Stomach smooth muscle (tissue), 2 donors: ENCODE results near the gene ARMC9.

Source experiments
- H3K27ac ChIP-seq: one replicate; pipeline ENCODE4 v1.7.0; 2013; ENCODE audit warnings: mild to moderate bottlenecking, low read length, inconsistent platforms
- H3K27me3 ChIP-seq, 2 donors: one replicate each; pipeline ENCODE4 v1.7.0; 2013; ENCODE audit warnings: low read length in 2 of 2; ENCODE audit not compliant: insufficient read depth in 2 of 2, control insufficient read depth in 1 of 2
- H3K36me3 ChIP-seq, 2 donors: one replicate each; pipeline ENCODE4 v1.7.0; 2013; ENCODE audit warnings: low read length in 2 of 2; ENCODE audit not compliant: control insufficient read depth in 2 of 2, insufficient read depth in 2 of 2
- H3K4me1 ChIP-seq: one replicate; pipeline ENCODE4 v1.7.0; 2013; ENCODE audit warnings: low read length; ENCODE audit not compliant: control insufficient read depth, insufficient read depth
- H3K4me3 ChIP-seq, 2 donors: one replicate each; pipeline ENCODE4 v1.7.0; 2013; ENCODE audit warnings: low read length in 2 of 2
- H3K9ac ChIP-seq, 2 donors: one replicate each; pipeline ENCODE4 v1.7.0; 2013; ENCODE audit warnings: low read length in 2 of 2, mild to moderate bottlenecking in 1 of 2
- H3K9me3 ChIP-seq, 2 donors: one replicate each; pipeline ENCODE4 v1.7.0; 2013; ENCODE audit warnings: low read length in 2 of 2; ENCODE audit not compliant: control insufficient read depth in 2 of 2
- donor health status: healthy.
- donor health status: Pancreatic carcinoma.

ARMC9 gene

DNA sequence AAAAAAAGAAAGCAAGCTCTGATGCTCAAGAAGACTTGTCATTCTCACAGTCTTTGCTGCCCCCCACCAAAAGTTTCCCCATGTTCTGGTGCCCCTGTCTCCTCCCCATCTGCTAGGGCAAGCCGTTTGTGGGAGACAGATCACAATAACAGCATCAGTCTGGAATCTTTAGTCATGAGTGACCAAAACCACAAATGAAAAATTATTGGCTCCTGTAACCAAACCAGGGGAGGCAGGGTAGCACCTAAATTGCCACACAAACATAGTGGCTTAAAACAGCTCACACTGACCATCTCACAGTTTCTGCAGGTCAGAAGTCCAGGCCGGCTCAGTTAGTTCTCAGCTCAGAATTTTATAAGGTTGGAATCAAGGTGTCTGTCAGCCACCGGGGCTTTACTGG, 188.0 kb downstream of the ARMC9 start:
- Histone ChIP-seq H3K36me3 (no peaks in the 10 kb centered on the region), H3K27me3 (no peaks in the 10 kb centered on the region), H3K9ac (no peak overlapping the region), H3K4me1 (peaks cover 4% of the 10 kb centered on the region), H3K27ac (no peak overlapping the region), H3K9me3 (peaks cover 0 to 5% of the 10 kb centered on the region in 2 donors), H3K4me3 (no peak overlapping the region)

DNA sequence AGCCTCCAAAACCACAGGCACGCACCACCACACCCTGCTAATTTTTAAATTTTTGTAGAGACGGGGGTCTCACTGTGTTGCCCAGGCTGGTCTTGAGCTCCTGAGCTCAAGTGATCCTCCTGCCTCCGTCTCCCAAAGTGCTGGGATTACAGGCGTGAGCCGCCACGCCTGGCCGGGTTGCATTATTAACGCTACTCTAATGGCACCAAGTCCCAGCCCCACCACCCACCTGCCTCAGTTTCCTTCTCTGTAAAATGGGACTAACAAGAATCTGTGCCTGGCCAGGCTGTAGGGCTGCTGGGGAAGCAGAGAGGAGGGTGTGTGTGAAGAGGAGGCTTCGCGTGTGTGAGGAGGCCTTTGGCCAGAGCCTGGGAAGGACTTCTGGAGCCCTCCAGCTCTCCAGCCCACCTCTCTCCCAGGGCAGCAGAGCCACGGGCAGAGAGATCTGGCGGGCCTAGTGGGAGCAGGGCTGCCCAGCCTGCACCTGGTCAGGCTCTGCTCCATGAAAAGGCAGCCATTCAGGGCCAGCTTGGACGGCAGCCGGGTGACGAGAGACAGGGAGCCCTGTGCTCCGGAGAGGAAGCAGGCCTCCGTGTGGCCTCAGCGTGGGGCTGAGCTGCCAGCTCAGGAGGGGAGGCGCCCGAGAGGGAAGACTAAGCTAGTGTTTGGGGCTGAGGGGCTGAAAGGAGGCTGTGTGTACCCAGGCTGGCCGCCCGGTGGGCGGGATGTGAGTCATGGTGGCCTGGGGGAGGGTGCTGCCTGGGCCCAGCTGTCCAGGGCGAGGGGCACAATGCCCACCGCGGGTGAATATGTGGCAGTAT, 189.7 kb downstream of the ARMC9 start:
- H3K27ac ChIP-seq = no peak overlapping the region
- no peak overlapping the region for H3K4me3 ChIP-seq
- no peak overlapping the region for H3K9ac ChIP-seq

DNA sequence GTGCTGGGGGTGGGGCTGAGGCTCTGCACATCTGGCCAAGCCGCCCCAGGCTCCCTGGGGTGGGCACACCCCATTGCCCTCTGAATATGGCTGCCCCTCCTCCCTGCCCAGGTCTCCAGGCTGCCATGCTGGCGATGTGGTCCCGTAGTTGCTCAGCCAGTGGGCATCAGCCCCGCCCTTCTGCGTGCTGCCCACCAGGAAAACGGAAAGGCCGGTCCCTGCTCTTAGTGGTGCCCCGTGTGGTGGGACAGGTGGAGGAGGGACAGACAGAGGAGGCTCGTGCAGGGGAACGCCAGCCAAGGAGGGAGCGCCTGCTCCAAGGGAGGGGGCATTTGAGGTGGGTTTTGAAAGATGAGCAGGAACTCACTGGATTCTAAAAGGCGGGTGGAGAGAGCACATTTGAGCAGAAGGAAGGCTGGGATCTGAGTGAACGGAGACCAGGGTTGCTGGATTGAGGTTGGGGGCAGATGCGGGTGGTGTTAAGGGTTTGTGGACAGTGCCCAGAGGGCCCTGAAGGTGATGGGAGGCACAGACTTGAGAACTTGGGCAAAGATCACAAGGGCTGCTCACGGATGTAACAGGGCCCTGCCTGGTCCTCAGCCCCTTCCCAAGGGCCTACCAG, 190.4 kb downstream of the ARMC9 start:
- Histone ChIP-seq H3K9ac (no peak overlapping the region), H3K9me3 (peaks cover 0 to 5% of the 10 kb centered on the region in 2 donors), H3K4me1 (peaks cover 4% of the 10 kb centered on the region), H3K4me3 (no peak overlapping the region), H3K27ac (no peak overlapping the region), H3K27me3 (peaks cover under 1 to 8% of the 10 kb centered on the region in 2 donors), H3K36me3 (no peaks in the 10 kb centered on the region)

More for the DNA sequence above, 189.7 kb downstream of the ARMC9 start:
- H3K9me3 ChIP-seq = peaks cover 0 to 5% of the 10 kb centered on the region in 2 donors
- H3K27me3 ChIP-seq = peaks cover 0 to 3% of the 10 kb centered on the region in 2 donors
- peaks cover 4% of the 10 kb centered on the region for H3K4me1 ChIP-seq
- H3K36me3 ChIP-seq = no peaks in the 10 kb centered on the region

DNA sequence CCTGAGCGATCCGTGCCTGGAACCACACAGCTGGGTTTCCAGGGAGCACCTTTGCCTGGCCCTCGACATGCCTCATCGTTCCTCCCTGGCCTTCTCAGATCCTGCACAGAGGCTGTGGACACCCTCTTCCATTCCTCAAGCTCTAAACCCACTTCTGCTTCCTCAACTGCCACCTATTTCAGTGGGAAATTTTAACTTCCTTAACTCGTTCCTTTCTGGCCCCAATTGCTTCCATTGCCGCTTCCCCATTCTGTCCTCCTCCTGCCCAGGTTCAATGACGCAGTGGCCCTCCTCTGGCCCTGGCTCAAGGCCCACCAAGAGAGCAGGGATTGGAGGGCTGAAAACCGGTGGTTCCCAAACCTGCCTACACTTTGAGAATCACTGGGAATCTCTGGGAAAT, 192.2 kb downstream of the ARMC9 start:
- no peaks in the 10 kb centered on the region for H3K9me3 ChIP-seq
- peaks cover 12% of the 10 kb centered on the region for H3K4me1 ChIP-seq
- peaks cover 17 to 21% of the 10 kb centered on the region in 2 donors for H3K27me3 ChIP-seq
- no peaks in the 10 kb centered on the region for H3K36me3 ChIP-seq
- no peak overlapping the region for H3K4me3 ChIP-seq
- H3K9ac ChIP-seq = no peak overlapping the region
- no peak overlapping the region for H3K27ac ChIP-seq

DNA sequence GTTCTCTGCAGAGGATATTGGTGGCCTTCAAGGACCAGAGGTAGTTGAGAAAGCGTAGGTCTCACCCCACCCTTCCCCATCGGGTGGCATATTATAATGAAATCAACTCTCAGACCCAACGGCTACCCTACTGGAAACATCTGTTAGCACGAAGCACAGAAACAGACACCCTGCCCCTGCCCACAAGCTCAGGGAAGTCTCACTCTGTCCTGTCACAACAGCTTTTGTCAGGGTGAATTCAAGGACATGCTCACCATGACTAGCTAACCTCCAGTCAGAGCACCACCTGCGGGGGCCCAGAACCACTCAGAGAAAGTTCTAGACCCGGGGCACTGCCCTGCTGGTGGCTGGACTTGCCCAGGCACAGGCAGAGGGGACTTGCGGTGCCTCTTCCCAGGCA, 193.6 kb downstream of the ARMC9 start:
- no peaks in the 10 kb centered on the region for H3K9me3 ChIP-seq
- H3K27me3 ChIP-seq = peaks cover 24 to 26% of the 10 kb centered on the region in 2 donors
- no peak overlapping the region for H3K9ac ChIP-seq
- no peaks in the 10 kb centered on the region for H3K36me3 ChIP-seq
- H3K4me1 ChIP-seq = peaks cover 12% of the 10 kb centered on the region
- H3K27ac ChIP-seq = no peak overlapping the region
- no peak overlapping the region for H3K4me3 ChIP-seq

DNA sequence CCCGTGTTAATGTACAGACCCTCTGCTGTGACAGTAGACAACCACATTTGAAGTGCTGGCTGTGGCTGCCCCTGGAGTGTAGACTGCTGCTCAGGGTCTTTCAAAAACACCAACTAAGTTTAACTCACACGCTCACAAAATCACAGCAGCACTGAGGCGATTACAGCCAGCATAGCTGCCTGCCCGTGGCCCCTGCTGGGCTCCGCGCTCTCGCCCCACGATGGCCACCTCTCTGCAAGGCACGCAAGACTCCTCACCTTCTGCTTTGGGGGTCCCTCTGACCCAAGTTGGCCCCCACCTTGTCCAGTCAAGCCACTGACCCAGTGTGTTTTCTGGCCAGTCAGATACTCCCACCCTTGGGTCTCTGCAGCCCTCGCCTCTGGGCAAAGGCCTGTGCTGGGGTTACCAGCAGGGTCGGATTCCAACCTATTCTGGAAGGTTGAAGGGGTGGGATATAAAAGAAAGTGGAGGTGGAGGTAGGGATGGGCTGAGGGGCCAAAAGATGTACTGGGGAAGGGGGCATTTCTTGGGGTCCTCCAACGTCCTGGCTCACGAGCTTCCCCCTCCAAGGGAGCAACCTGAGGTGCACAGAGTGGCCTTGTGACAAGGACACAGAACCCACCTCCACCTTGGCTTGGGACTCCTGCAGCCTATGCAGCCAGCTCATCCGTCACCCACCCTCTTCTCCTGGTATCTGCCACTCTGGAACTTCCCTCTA, 194.2 kb downstream of the ARMC9 start:
- H3K4me3 ChIP-seq = no peak overlapping the region
- H3K27ac ChIP-seq = no peak overlapping the region
- no peak overlapping the region for H3K9ac ChIP-seq
- H3K27me3 ChIP-seq = peaks cover 24 to 27% of the 10 kb centered on the region in 2 donors
- no peaks in the 10 kb centered on the region for H3K36me3 ChIP-seq
- H3K4me1 ChIP-seq = peaks cover 12% of the 10 kb centered on the region
- no peaks in the 10 kb centered on the region for H3K9me3 ChIP-seq

DNA sequence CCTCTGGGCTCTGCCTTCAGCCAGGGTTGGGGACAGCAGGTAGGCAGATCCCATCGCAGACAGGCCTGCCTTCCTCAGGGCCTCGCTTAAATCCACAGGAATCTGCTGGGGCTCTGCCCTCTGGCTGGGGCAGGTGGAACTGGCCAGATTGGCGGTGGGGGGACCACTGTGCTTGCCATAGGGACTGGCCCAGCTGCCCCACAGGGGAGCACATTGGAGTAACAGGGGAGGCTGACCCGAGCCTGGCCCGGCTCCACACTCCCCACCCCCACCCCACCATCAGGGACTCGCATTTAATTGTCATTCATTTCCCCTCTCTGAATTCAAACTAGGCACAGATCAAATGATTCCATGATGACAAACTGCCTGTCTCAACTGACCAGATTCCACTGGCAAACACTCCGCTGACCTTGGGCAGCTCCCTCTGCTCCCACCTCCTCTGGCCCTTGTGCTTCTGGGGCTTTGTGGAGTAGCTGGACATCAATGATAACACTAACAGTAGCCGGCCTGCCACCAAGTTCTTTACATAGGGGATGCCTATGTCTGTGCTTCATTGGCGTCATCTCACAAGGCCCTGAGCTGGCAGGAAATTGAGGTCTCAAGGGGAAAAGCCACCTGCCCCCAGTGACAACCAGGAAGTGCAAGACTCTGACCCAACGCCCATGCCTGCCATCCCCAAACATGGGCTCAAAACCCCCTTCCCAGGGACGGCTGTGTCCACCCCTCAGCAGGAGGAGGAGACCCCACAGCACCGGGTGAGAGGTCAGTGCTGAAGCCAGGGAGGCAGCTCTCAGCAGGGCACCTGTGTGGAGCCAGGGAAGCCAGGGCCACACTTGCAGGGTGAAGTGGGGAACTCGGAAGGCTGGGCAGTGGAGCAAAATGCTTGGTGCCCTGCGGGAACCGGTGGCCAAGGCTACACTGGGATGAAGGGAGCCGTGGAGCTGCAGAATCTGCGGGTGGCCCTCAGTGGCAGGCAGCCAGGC, 195.0 kb downstream of the ARMC9 start:
- Histone ChIP-seq H3K27me3 (peaks cover 24 to 27% of the 10 kb centered on the region in 2 donors), H3K27ac (no peak overlapping the region), H3K36me3 (no peaks in the 10 kb centered on the region), H3K4me1 (peaks cover 8% of the 10 kb centered on the region), H3K9me3 (no peaks in the 10 kb centered on the region), H3K9ac (no peak overlapping the region), H3K4me3 (no peak overlapping the region)

DNA sequence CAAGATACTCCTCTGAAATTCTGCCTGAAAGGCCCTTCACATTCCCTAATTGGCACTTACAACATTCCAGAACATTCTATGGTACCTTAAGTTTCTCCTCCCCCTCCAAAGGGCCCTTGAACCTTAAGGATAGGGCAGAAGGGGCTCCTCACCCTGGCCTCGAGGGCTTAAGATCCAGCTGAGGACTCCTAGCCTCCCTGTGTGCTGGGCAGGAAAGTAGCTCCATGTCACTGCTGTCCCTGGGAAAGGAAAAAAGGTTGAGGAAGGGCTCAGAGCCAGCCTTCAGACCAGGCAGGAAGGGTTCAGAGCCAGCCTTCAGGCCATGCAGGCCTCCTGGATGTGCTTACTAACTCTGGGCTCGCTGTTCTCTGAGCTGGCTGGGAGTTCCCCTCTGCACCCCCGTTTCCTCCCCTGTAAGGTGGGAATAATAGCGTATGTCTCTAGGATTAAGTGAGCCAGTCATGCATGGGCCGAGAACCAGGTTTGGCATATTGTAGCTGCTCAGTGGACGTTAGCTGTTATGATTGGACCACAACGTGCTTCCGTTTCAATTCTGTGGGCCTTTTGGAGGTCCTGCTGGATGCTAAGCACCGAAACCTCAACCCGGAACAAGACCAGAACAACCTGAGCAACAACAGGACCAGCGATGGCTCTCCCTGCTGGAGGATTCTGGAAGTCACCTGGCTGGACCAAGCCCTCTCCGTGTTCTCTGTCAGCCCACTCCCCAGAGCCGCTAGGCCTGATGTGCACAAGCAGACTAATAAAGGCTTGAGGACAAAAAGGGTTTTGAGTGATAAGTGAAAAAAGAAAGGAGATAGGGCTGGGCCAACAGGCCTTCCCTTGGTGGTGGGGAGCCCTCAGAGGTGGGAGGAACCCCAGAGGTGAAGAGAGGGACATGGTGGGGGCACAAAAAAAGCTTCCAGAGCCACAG, 196.0 kb downstream of the ARMC9 start:
- Histone ChIP-seq H3K36me3 (no peaks in the 10 kb centered on the region), H3K27me3 (peaks cover 24 to 27% of the 10 kb centered on the region in 2 donors), H3K27ac (no peak overlapping the region), H3K9ac (no peak overlapping the region), H3K4me3 (peak overlapping the region in 1 of 2 donors; percentile 35), H3K9me3 (no peaks in the 10 kb centered on the region), H3K4me1 (peaks cover 8% of the 10 kb centered on the region)

DNA sequence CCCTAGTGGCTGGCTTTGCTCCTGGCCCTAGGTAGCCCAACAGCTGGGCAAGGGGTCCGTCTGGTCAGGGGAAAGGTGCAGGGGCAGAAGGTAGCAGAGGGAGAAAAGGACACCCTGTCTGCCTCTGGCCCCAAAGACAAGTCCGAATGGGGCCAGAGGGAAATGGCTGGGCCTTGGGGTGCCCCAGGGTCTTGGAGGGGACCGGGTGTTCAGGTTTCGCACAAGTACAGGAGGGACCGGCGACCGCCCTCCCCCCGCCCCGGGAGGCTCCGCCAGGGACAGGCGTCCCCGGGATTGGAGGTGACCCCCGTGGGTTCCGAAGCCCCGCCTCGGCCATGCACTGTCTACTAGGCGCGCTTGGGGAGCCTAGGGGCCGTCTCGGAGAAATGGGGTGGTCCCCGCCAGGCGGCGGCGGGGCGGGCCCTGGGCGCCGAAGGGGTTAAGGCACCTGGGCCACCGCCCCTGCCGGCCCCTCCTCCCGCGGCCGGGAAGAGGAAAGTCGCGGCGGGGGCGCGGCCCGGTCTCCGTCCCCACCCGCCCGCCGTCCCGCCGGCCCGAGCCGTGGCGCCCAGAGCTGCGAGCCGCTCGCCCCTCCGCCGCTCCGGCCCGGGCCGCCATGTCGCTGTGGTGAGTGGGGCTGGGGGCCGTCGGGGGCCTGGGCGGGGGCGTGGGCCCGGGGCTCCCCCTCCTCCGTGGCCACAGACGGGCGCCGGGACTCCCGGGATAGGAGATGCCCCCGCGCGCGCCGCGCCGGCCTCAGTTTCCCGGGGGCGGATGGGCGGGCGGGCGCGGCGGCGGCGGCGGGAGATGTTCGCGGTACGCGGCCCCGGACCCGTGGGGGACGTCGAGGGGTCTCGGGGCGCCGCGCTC, 197.0 kb downstream of the ARMC9 start, which contains the start of gene B3GNT7:
Gene B3GNT7, plus strand, starts transcription at position 523 of the 870 bp plus-strand sequence. Its CDS starts 94 bp downstream, at position 617.
- no peaks in the 10 kb centered on the region for H3K36me3 ChIP-seq
- H3K4me1 ChIP-seq = peaks cover 8% of the 10 kb centered on the region
- no peak within 1 kb of the TSS for H3K27ac ChIP-seq
- no peak within 1 kb of the TSS for H3K9ac ChIP-seq
- no peaks in the 10 kb centered on the region for H3K9me3 ChIP-seq
- peak within 1 kb of the TSS in 1 of 2 donors; percentile 35 for H3K4me3 ChIP-seq
- peaks cover 24 to 27% of the 10 kb centered on the region in 2 donors for H3K27me3 ChIP-seq
